BLaER1 treated with 17β-estradiol and CSF1 and Interleukin-3, amounts not matched to agents 10 nM and 100 nM (cell line): Measurements from ENCODE around the gene KCNC3.

Experiments
- H3K27ac ChIP-seq, 11 experiments: shearing (Covaris generic); formaldehyde crosslinking; 2 replicates each; pipeline ENCODE4 v1.8.1; 2022
- H3K27me3 ChIP-seq, 11 experiments: shearing (Covaris generic); formaldehyde crosslinking; 2 replicates each; pipeline ENCODE4 v1.8.1; 2022
- H3K36me3 ChIP-seq, 11 experiments: shearing (Covaris generic); formaldehyde crosslinking; 2 replicates each; pipeline ENCODE4 v1.8.1; 2022
- H3K4me1 ChIP-seq, 10 experiments: shearing (Covaris generic); formaldehyde crosslinking; 2 replicates each; pipeline ENCODE4 v1.8.1; 2022
- H3K4me2 ChIP-seq, 11 experiments: shearing (Covaris generic); formaldehyde crosslinking; 2 replicates each; pipeline ENCODE4 v1.8.1; 2022
- H3K4me3 ChIP-seq, 10 experiments: shearing (Covaris generic); formaldehyde crosslinking; 2 replicates each; pipeline ENCODE4 v1.8.1; 2022
- H3K9ac ChIP-seq, 11 experiments: shearing (Covaris generic); formaldehyde crosslinking; 2 replicates each; pipeline ENCODE4 v1.8.1; 2022
- H3K9me3 ChIP-seq, 11 experiments: shearing (Covaris generic); formaldehyde crosslinking; replicated peaks in 1 of 11; 2 replicates each; pipeline ENCODE4 v1.8.1; 2022
- H4K20me1 ChIP-seq, 11 experiments: shearing (Covaris generic); formaldehyde crosslinking; 2 replicates each; pipeline ENCODE4 v1.8.1; 2022
- Cebpa-rat ChIP-seq, 11 experiments: shearing (Covaris generic); IDR thresholded peaks; 2 replicates each; pipeline ENCODE4 v1.8.1; 2022

KCNC3 gene

GRCh38 chr19:50264483-50265186 is 64.5 kb downstream of the KCNC3 start:
- no peak overlapping the region for H3K4me3 ChIP-seq
- H3K9ac ChIP-seq = no peak overlapping the region
- H4K20me1 ChIP-seq = no peaks in the 10 kb centered on the region
- H3K4me1 ChIP-seq = peaks cover 0 to 6% (median 2%) of the 10 kb centered on the region in 10 experiments; a peak in 6 of 20 replicates
- no peak overlapping the region for H3K4me2 ChIP-seq
- no peaks in the 10 kb centered on the region for H3K36me3 ChIP-seq
- H3K27me3 ChIP-seq = no peaks in the 10 kb centered on the region
- no peaks in the 10 kb centered on the region for H3K9me3 ChIP-seq
- H3K27ac ChIP-seq = no peak overlapping the region
- no peak for TF ChIP-seq Cebpa-rat (IDR thresholded peaks at IDR 0.05)

DNA sequence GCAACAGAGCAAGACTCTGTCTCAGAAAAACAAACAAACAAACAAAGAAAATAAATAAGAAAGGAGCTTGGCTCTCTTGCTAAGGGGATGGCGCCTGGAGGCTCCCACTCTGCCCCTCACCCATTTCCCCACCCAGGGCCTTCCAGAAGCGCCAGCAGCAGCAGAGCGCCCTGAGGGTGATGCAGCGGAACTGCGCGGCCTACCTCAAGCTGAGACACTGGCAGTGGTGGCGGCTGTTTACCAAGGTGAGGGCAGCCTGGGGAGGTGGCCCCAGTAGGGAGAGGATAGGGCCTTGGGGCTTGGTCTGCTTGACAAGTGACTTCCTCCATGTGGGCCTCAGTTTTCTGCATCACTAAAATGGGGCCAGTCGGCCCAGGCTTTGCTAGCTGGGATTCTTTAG is 66.0 kb downstream of the KCNC3 start:
- no peaks in the 10 kb centered on the region for H3K36me3 ChIP-seq
- H3K4me3 ChIP-seq = no peak overlapping the region
- no peak overlapping the region for H3K4me2 ChIP-seq
- H3K27me3 ChIP-seq = no peaks in the 10 kb centered on the region
- no peaks in the 10 kb centered on the region for H4K20me1 ChIP-seq
- no peak for TF ChIP-seq Cebpa-rat (IDR thresholded peaks at IDR 0.05)
- no peaks in the 10 kb centered on the region for H3K9me3 ChIP-seq
- peaks cover 0 to 6% (median 2%) of the 10 kb centered on the region in 10 experiments; a peak in 6 of 20 replicates for H3K4me1 ChIP-seq
- H3K27ac ChIP-seq = no peak overlapping the region
- H3K9ac ChIP-seq = no peak overlapping the region
